K562 (cell line): ENCODE measurements around the gene NLGN2. TPM values are rescaled to one million over a fixed set of nuclear protein-coding genes. Genes with fewer than 3 reads are reported as not detected.
A peak's percentile ranks its signal among the peaks of the same experiment; 100 is the strongest.

Source experiments
- ARID4B ChIP-seq: sonication (generic); formaldehyde crosslinking; IDR thresholded peaks from 2 replicates; pipeline ENCODE4 v1.8.0; 2022; ENCODE audit warnings: mild to moderate bottlenecking, missing genetic modification reagents
- BCOR ChIP-seq: fragments of 450-650 bp; IDR thresholded peaks from 2 replicates; pipeline ENCODE4 v1.6.1; 2016
- BRCA1 ChIP-seq, 2 experiments: fragments of 450-650 bp in 1 of 2; sonication (generic) in 1 of 2; formaldehyde crosslinking in 1 of 2; IDR thresholded peaks; 2 replicates each; pipeline versions ENCODE4 v1.5.0 to v1.6.1; 2017 to 2020; ENCODE audit warnings: mild to moderate bottlenecking in 1 of 2, missing genetic modification reagents in 1 of 2
- CBFA2T3 ChIP-seq: fragments of 450-650 bp; IDR thresholded peaks from 2 replicates; pipeline ENCODE4 v1.6.1; 2017
- CHD4 ChIP-seq: fragments of 200-600 bp; sonication (generic); IDR thresholded peaks from 3 replicates; pipeline ENCODE4 v1.6.1; 2012; ENCODE audit warnings: low read depth, mild to moderate bottlenecking, mixed read lengths, low read length, inconsistent platforms; ENCODE audit not compliant: insufficient read depth, insufficient replicate concordance, poor library complexity, severe bottlenecking
- CTCF ChIP-seq, 3 experiments: IDR thresholded peaks in 2 of 3; conservative IDR thresholded peaks in 1 of 3; 2 replicates each; pipeline ENCODE4 v1.5.1; 2011 to 2012; ENCODE audit warnings: low read length in 3 of 3, mild to moderate bottlenecking in 3 of 3, control low read depth in 2 of 3, improper control_type of control experiment in 1 of 3, inconsistent platforms in 1 of 3, low read depth in 1 of 3, mixed read lengths in 1 of 3, moderate library complexity in 1 of 3; ENCODE audit not compliant: insufficient read depth in 2 of 3
- E2F3 ChIP-seq: fragments of 250-450 bp; sonication (Bioruptor Pico); IDR thresholded peaks from 2 replicates; pipeline ENCODE4 v1.4.0; 2020; ENCODE audit warnings: mild to moderate bottlenecking
- FOXA3 ChIP-seq, 2 experiments: fragments of 450-650 bp in 1 of 2; sonication (generic) in 1 of 2; formaldehyde crosslinking; IDR thresholded peaks in 1 of 2; conservative IDR thresholded peaks in 1 of 2; 2 replicates each; pipeline versions ENCODE4 v1.4.0 to v1.8.0; 2020 to 2022; ENCODE audit warnings: mild to moderate bottlenecking in 2 of 2, missing genetic modification reagents in 1 of 2
- GTF2E2 ChIP-seq: fragments of 200-800 bp; sonication (Bioruptor generic); IDR thresholded peaks from 2 replicates; pipeline ENCODE4 v1.6.1; 2016; ENCODE audit warnings: missing genetic modification characterization, missing compliant biosample characterization
- HMG20B ChIP-seq: fragments of 250-450 bp; sonication (Bioruptor Pico); IDR thresholded peaks from 2 replicates; pipeline ENCODE4 v1.5.0; 2021; ENCODE audit warnings: mild to moderate bottlenecking
- LCOR ChIP-seq: sonication (generic); formaldehyde crosslinking; IDR thresholded peaks from 2 replicates; pipeline ENCODE4 v1.8.0; 2022; ENCODE audit warnings: mild to moderate bottlenecking, missing genetic modification reagents
- MED1 ChIP-seq: sonication (generic); formaldehyde crosslinking; IDR thresholded peaks from 2 replicates; pipeline ENCODE4 v1.8.1; 2023; ENCODE audit warnings: missing genetic modification reagents, borderline replicate concordance
- MEF2A ChIP-seq: IDR thresholded peaks from 2 replicates; pipeline ENCODE4 v1.6.1; 2011; ENCODE audit warnings: low read depth, mild to moderate bottlenecking, low read length, moderate library complexity; ENCODE audit not compliant: control insufficient read depth
- POU5F1 ChIP-seq: fragments of 150-350 bp; IDR thresholded peaks from 2 replicates; pipeline ENCODE4 v1.6.1; 2014; ENCODE audit warnings: borderline replicate concordance, low read length, low read depth, mild to moderate bottlenecking; ENCODE audit not compliant: partially characterized antibody
- PTRF ChIP-seq: fragments of 450-650 bp; IDR thresholded peaks from 2 replicates; pipeline ENCODE4 v1.6.1; 2016; ENCODE audit warnings: mild to moderate bottlenecking, missing genetic modification characterization, missing compliant biosample characterization
- RCOR1 ChIP-seq, 2 experiments: IDR thresholded peaks; 2 replicates each; pipeline ENCODE4 v1.6.1; 2012; ENCODE audit warnings: low read depth in 2 of 2, low read length in 2 of 2, borderline replicate concordance in 1 of 2, improper control_type of control experiment in 1 of 2
- SMAD3 ChIP-seq: fragments of 450-650 bp; formaldehyde crosslinking; conservative IDR thresholded peaks from 2 replicates; pipeline ENCODE4 v1.4.0; 2020; ENCODE audit warnings: mild to moderate bottlenecking
- TBP ChIP-seq: optimal IDR thresholded peaks from 2 replicates; pipeline ENCODE3; 2011; ENCODE audit warnings: low read depth, low read length, improper control_type of control experiment
- ZNF12 ChIP-seq: sonication (generic); formaldehyde crosslinking; IDR thresholded peaks from 2 replicates; pipeline ENCODE4 v1.4.0; 2020; ENCODE audit warnings: mild to moderate bottlenecking, missing genetic modification reagents
- ZNF436 ChIP-seq: fragments of 250-450, 450-650 bp; sonication (Bioruptor Pico); formaldehyde crosslinking; IDR thresholded peaks from 2 replicates; pipeline ENCODE4 v1.7.0; 2020; ENCODE audit warnings: mild to moderate bottlenecking
- ZNF668 ChIP-seq: fragments of 250-450 bp; sonication (Bioruptor Pico); IDR thresholded peaks from 2 replicates; pipeline ENCODE4 v1.8.0; 2022; ENCODE audit warnings: mild to moderate bottlenecking, inconsistent platforms
- ZSCAN32 ChIP-seq: fragments of 450-650 bp; formaldehyde crosslinking; IDR thresholded peaks from 2 replicates; pipeline ENCODE4 v1.4.0; 2020; ENCODE audit warnings: mild to moderate bottlenecking, moderate library complexity
- polyA plus RNA-seq, 8 experiments: library from polyadenylated mRNA; depleted of rRNA in 4 of 8; stranded (reverse) in 5 of 8; unstranded in 3 of 8; fragments of >200 nt; fragmentation: Nextera tagmentation in 2 of 8; fragmentation: Illumina TruSeq in 1 of 8; extraction: Ambion mirVana in 2 of 8; extraction: Trizol in 1 of 8; gene quantifications; 2 replicates each; pipeline versions ENCODE4 v1.2.1 to v1.2.3, GENCODE V29; 2011 to 2014; ENCODE audit warnings: inconsistent platforms in 1 of 8, missing spikeins in 1 of 8
- total RNA-seq, 7 experiments: library from RNA; depleted of rRNA in 6 of 7; stranded (reverse); fragments of >200 nt in 6 of 7; fragmentation: Illumina TruSeq in 2 of 7; extraction: Trizol in 2 of 7; gene quantifications; 2 replicates each; pipeline versions ENCODE4 v1.2.1 to v1.2.3, GENCODE V29; 2011 to 2021; ENCODE audit warnings: low replicate concordance in 1 of 7

NLGN2 gene
- total and polyA plus RNA-seq, 9 of the 15 experiments (the other 6 are each of a cell fraction or from before 2014, with no cell fraction given) = 0.11 to 7.8 (median 0.77) TPM

- TF ChIP-seq ZNF436 (no peak), MED1 (CRISPR knock-in tag) (no peak), MEF2A (peak; percentile 57; the same call in 1 of the 2 replicates), CTCF (IDR thresholded peaks at IDR 0.05 in 2 of 3, conservative IDR thresholded peaks at IDR 0.05 in 1 of 3; ENCODE audit: insufficient read depth in 2 of 3, low read depth in 1 of 3, low read length in 3 of 3) (no peak), ZNF12 (CRISPR knock-in tag) (no peak), FOXA3 (CRISPR knock-in tag; conservative IDR thresholded peaks at IDR 0.05 in 1 of 2, IDR thresholded peaks at IDR 0.05 in 1 of 2) (peak; percentile 74 to 87; a peak in 3 of 4 replicates), HMG20B (CRISPR knock-in tag) (no peak), LCOR (CRISPR knock-in tag) (no peak), GTF2E2 (tag) (no peak), CHD4 (no peak), ARID4B (CRISPR knock-in tag) (no peak), E2F3 (CRISPR knock-in tag) (no peak), BCOR (peak; percentile 75), ZNF668 (CRISPR knock-in tag) (no peak), TBP (no peak), ZSCAN32 (CRISPR knock-in tag) (no peak), PTRF (tag) (no peak), POU5F1 (no peak), BRCA1 (IDR thresholded peaks at IDR 0.05) (no peak), BRCA1 (CRISPR knock-in tag; IDR thresholded peaks at IDR 0.05) (no peak), SMAD3 (no peak), RCOR1 (IDR thresholded peaks at IDR 0.05; ENCODE audit: borderline replicate concordance in 1 of 2, low read depth in 2 of 2, low read length in 2 of 2) (peak in 1 of 2 experiments; percentile 35; a peak in 1 of 4 replicates), CBFA2T3 (peak; percentile 60; the same call in 1 of the 2 replicates)
Measured at GRCh38 chr17:7374353-7374752, 33.3 kb upstream of the NLGN2 start (continued).
